IPS-18c (cell line): Measurements from ENCODE around the gene CLSTN3.
"Not testable (repeated sequence)": the region's sequence is repeated elsewhere in the genome, so short reads cannot be mapped to it uniquely, and the experiment has no call there.

Experiments
- H3K4me3 ChIP-seq: 2 replicates; pipeline ENCODE4 v1.7.0; 2013; ENCODE audit warnings: low read depth, mild to moderate bottlenecking, low read length, moderate library complexity; ENCODE audit not compliant: insufficient read depth
- H3K9me3 ChIP-seq: one replicate; pipeline ENCODE4 v1.6.1; 2013; ENCODE audit warnings: mild to moderate bottlenecking, low read length, moderate library complexity; ENCODE audit not compliant: control insufficient read depth, insufficient read depth

CLSTN3 gene

GRCh38 chr12:7156259-7157197 lies 26.4 kb downstream of the CLSTN3 start:
- Histone ChIP-seq H3K9me3 (no peaks in the 10 kb centered on the region), H3K4me3 (no peak overlapping the region)

- Histone ChIP-seq H3K9me3 (no peaks in the 10 kb centered on the region), H3K4me3 (no peak overlapping the region)
Observed at GRCh38 chr12:7157391-7157790, 27.2 kb downstream of the CLSTN3 start.

GRCh38 chr12:7158781-7159609 lies 28.8 kb downstream of the CLSTN3 start:
- H3K4me3 ChIP-seq = no peak overlapping the region
- peaks cover 2% of the 10 kb centered on the region for H3K9me3 ChIP-seq

DNA sequence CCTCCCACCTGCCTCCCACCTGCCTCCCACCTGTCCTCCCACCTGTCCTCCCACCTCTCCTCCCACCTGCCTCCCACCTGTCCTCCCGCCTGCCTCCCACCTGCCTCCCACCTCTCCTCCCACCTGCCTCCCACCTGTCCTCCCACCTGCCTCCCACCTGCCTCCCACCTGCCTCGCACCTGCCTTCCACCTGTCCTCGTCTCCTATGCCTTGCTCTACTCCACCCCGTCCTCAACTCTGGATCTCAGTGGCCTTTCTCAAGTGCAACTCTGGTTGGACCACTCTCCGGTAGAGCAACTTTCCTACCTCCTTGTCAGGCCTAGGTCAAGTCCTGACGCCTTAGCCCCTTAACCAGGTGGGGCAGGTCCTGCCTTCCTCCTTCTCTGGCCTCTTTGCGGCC lies 30.0 kb downstream of the CLSTN3 start:
- H3K4me3 ChIP-seq = no peak overlapping the region

GRCh38 chr12:7161327-7161726 lies 31.2 kb downstream of the CLSTN3 start:
- peaks cover 7% of the 10 kb centered on the region for H3K9me3 ChIP-seq
- no peak overlapping the region for H3K4me3 ChIP-seq

More for the DNA sequence above, 30.0 kb downstream of the CLSTN3 start:
- H3K9me3 ChIP-seq = peaks cover 4% of the 10 kb centered on the region

DNA sequence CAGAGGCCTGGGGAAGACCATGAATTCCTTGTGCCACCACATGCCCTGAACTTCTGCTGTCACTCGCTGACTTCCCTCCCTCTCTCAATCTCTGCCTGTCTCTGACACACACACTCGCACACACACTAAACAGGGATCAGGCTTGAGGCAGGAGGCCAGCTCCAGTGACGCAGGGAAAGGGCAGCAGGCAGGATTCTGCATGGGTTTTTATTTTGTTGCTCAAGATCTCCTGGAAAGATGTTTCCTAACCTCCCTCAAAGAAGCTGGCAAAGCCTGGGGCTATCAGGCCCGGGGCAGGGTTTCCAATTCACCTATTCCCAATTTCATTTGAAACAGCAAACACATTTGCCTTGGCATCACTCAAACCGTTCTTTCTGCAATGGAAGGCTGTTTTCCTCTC lies 31.6 kb downstream of the CLSTN3 start:
- Histone ChIP-seq H3K4me3 (no peak overlapping the region), H3K9me3 (peaks cover 7% of the 10 kb centered on the region)

DNA sequence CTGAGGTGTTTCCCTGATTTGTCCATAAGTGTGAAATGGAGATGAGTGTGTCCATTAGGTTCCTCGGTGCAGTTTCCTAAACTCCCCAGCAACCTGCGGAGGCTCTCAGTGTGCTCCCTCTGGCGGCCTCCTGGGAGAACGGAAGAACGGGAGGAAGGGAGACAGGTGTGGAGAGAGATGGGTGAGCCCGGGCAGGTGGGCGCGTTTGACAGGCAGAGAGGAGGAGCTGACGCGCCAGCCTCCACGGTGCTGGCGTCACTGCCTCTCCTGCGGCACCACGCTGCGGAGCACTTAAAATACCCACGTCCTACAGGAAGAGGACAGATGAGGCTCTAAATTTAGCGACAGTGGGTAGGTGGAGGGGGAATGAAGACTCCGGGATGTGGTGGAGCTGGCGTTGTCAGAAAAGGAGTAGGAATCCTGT lies 32.5 kb downstream of the CLSTN3 start:
- peaks cover 7% of the 10 kb centered on the region for H3K9me3 ChIP-seq
- H3K4me3 ChIP-seq = peak overlapping the region; percentile 34; the same call in 1 of the 2 replicates

GRCh38 chr12:7169951-7170350 lies 39.8 kb downstream of the CLSTN3 start:
- Histone ChIP-seq H3K4me3 (no peak overlapping the region), H3K9me3 (peaks cover 20% of the 10 kb centered on the region)

GRCh38 chr12:7171854-7172253 lies 41.7 kb downstream of the CLSTN3 start:
- H3K4me3 ChIP-seq = no peak overlapping the region
- H3K9me3 ChIP-seq = peaks cover 15% of the 10 kb centered on the region

GRCh38 chr12:7175493-7175892 lies 45.3 kb downstream of the CLSTN3 start:
- Histone ChIP-seq H3K9me3 (peaks cover 11% of the 10 kb centered on the region), H3K4me3 (no peak overlapping the region)

- Histone ChIP-seq H3K9me3 (peaks cover 7% of the 10 kb centered on the region), H3K4me3 (no peak overlapping the region)
Observed at GRCh38 chr12:7176595-7176994, 46.4 kb downstream of the CLSTN3 start.

DNA sequence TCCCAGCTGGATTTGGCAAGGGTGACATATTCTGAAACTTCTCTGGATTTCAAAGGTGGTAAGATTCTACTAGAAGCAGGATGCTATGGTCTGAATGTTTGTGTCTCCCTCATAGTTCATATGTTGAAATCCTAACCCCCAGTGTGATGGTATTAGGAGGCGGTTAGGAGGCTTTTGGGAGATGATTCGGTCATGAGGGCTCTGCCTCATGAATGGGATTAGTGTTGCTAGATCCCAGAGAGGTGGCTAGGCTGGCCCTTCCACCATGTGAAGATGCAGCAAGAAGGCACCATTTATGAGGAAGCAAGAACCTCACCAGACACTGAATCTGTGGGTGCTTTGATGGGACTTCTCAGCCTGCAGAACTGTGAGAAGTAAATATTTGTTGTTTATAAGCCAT lies 48.3 kb downstream of the CLSTN3 start:
- no peak overlapping the region for H3K4me3 ChIP-seq
- H3K9me3 ChIP-seq = peaks cover 3% of the 10 kb centered on the region

DNA sequence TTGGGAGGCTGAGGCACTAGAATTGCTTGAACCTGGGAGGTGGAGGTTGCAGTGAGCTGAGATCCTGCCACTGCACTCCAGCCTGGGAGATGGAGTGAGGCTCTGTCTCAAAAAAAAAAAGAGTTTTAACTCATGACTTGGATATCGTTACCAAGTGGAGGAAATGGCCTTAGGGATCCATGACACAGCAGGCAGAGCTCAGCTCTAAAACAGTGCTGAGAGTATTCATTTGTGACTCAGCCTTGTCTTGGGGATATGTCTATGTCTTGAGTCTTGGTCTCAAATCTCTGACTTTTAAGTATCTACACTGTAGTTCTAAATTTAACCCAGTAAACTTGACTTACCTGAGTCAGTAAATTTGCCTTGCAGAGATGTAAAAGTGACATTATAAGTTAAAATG lies 50.5 kb downstream of the CLSTN3 start:
- no peaks in the 10 kb centered on the region for H3K9me3 ChIP-seq
- H3K4me3 ChIP-seq = no peak overlapping the region

DNA sequence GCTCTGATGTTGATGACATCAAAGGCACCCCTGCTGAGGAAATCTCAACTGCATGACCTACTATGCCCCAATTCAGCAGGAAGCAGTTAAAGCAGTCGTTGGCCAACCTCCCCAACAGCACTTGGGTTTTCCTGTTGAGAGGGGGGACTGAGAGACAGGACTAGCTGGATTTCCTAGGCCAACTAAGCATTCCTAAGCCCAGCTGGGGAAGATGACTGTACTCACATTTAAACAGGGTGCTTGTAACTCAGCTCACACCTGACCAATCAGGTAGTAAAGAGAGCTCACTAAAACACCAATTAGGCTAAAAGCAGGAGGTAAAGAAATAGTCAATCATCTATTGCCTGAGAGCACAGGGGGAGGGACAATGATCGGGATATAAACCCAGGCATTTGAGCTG lies 55.9 kb downstream of the CLSTN3 start:
- not testable (repeated sequence) for H3K4me3 ChIP-seq, H3K9me3 ChIP-seq

GRCh38 chr12:7188562-7189397 lies 58.6 kb downstream of the CLSTN3 start:
- Histone ChIP-seq H3K4me3 (peak overlapping the region; percentile 71), H3K9me3 (no peaks in the 10 kb centered on the region)

GRCh38 chr12:7189398-7190267 lies 59.5 kb downstream of the CLSTN3 start, which contains the start of gene PEX5:
TSS of gene PEX5 (plus strand) at chr12:7189686. CDS start at chr12:7190378, 692 bp downstream.
- H3K9me3 ChIP-seq = no peaks in the 10 kb centered on the region
- H3K4me3 ChIP-seq = peak within 1 kb of the TSS; percentile 85
